CD14-positive monocyte (primary cell): Measurements from ENCODE around the gene DNAH11. TPM values are rescaled to one million over a fixed set of nuclear protein-coding genes. Genes with fewer than 3 reads are reported as not detected.

Source experiments
- DNase-seq, 3 donors: peaks; one replicate each; pipeline ENCODE4 v3.0.0-alpha.2; 2011 to 2022
- H2AFZ ChIP-seq: 2 replicates; pipeline ENCODE4 v1.6.0; 2012; ENCODE audit warnings: mild to moderate bottlenecking, low read depth, low read length, inconsistent platforms; ENCODE audit not compliant: insufficient read depth, poor library complexity, severe bottlenecking
- H3K27ac ChIP-seq, 2 donors: 1 replicate in 1 of 2; 2 replicates in 1 of 2; pipeline ENCODE4 v1.5.1; 2012 to 2013; ENCODE audit warnings: low read length in 2 of 2, control low read depth in 1 of 2, inconsistent platforms in 1 of 2, low read depth in 1 of 2, mild to moderate bottlenecking in 1 of 2
- H3K27me3 ChIP-seq, 2 donors: one replicate each; pipeline versions ENCODE4 v1.6.0 to v1.6.1; 2011 to 2013; ENCODE audit warnings: low read length in 2 of 2; ENCODE audit not compliant: control insufficient read depth in 2 of 2, insufficient read depth in 2 of 2
- H3K36me3 ChIP-seq, 2 donors: replicated peaks in 1 of 2; 1 replicate in 1 of 2; 2 replicates in 1 of 2; pipeline versions ENCODE4 v1.5.1 to v1.6.1; 2012 to 2013; ENCODE audit warnings: low read length in 2 of 2, control low read depth in 1 of 2, inconsistent platforms in 1 of 2, mild to moderate bottlenecking in 1 of 2; ENCODE audit not compliant: insufficient read depth in 2 of 2, control insufficient read depth in 1 of 2
- H3K4me1 ChIP-seq, 2 donors: 1 replicate in 1 of 2; 2 replicates in 1 of 2; pipeline versions ENCODE4 v1.5.1 to v1.6.1; 2012 to 2013; ENCODE audit warnings: low read length in 2 of 2, control low read depth in 1 of 2, inconsistent platforms in 1 of 2, mild to moderate bottlenecking in 1 of 2, moderate library complexity in 1 of 2; ENCODE audit not compliant: insufficient read depth in 2 of 2, control insufficient read depth in 1 of 2
- H3K4me2 ChIP-seq: replicated peaks from 2 replicates; pipeline ENCODE3; 2012; ENCODE audit warnings: low read length, moderate library complexity, mild to moderate bottlenecking; ENCODE audit not compliant: poor library complexity, severe bottlenecking; ENCODE audit errors: extremely low read depth
- H3K4me3 ChIP-seq, 3 experiments: fragments of 200-600 bp in 1 of 3; sonication (generic) in 1 of 3; replicated peaks in 1 of 3; 1 replicate in 2 of 3; 2 replicates in 1 of 3; pipeline ENCODE4 v1.5.1; 2011 to 2013; ENCODE audit warnings: low read length in 3 of 3, mild to moderate bottlenecking in 3 of 3, control low read depth in 2 of 3, low read depth in 2 of 3, inconsistent platforms in 1 of 3, moderate library complexity in 1 of 3
- H3K79me2 ChIP-seq: 2 replicates; pipeline ENCODE4 v1.6.0; 2012; ENCODE audit warnings: mild to moderate bottlenecking, control low read depth, inconsistent platforms, low read length, moderate library complexity; ENCODE audit not compliant: insufficient read depth
- H3K9ac ChIP-seq: 2 replicates; pipeline ENCODE4 v1.6.0; 2017; ENCODE audit warnings: low read length, mild to moderate bottlenecking; ENCODE audit not compliant: insufficient read depth, poor library complexity, severe bottlenecking
- H3K9me3 ChIP-seq, 2 donors: replicated peaks in 1 of 2; 1 replicate in 1 of 2; 2 replicates in 1 of 2; pipeline versions ENCODE4 v1.5.1 to v1.6.1; 2012 to 2013; ENCODE audit warnings: low read length in 2 of 2, control low read depth in 1 of 2; ENCODE audit not compliant: control insufficient read depth in 1 of 2, insufficient read depth in 1 of 2
- H4K20me1 ChIP-seq: 2 replicates; pipeline ENCODE4 v1.6.0; 2012; ENCODE audit warnings: mild to moderate bottlenecking, low read length, control low read depth, moderate library complexity; ENCODE audit not compliant: insufficient read depth
- H3K27ac Mint-ChIP-seq, 7 donors: one replicate each; pipeline ENCODE4 v1.8.0; 2020; ENCODE audit warnings: mild to moderate bottlenecking in 7 of 7, mixed read lengths in 7 of 7, moderate library complexity in 6 of 7, inconsistent platforms in 2 of 7
- H3K27me3 Mint-ChIP-seq, 3 donors: one replicate each; pipeline ENCODE4 v1.8.0; 2021 to 2022; ENCODE audit warnings: low read depth in 3 of 3, mild to moderate bottlenecking in 3 of 3, mixed read lengths in 3 of 3, moderate library complexity in 3 of 3, inconsistent platforms in 1 of 3
- H3K36me3 Mint-ChIP-seq, 2 donors: one replicate each; pipeline ENCODE4 v1.8.0; 2020; ENCODE audit warnings: mixed read lengths in 2 of 2, inconsistent platforms in 1 of 2, mild to moderate bottlenecking in 1 of 2
- H3K4me1 Mint-ChIP-seq: one replicate; pipeline ENCODE4 v1.8.0; 2020; ENCODE audit warnings: mild to moderate bottlenecking, mixed read lengths
- H3K4me3 Mint-ChIP-seq, 2 donors: one replicate each; pipeline ENCODE4 v1.8.0; 2020; ENCODE audit warnings: mild to moderate bottlenecking in 2 of 2, mixed read lengths in 2 of 2, moderate library complexity in 1 of 2
- H3K9me3 Mint-ChIP-seq, 7 donors: one replicate each; pipeline ENCODE4 v1.8.0; 2020 to 2022; ENCODE audit warnings: mixed read lengths in 7 of 7, mild to moderate bottlenecking in 6 of 7, moderate library complexity in 6 of 7, inconsistent platforms in 2 of 7
- CTCF ChIP-seq: fragments of 200-600 bp; IDR thresholded peaks from one replicate; pipeline ENCODE4 v1.8.0; 2022; ENCODE audit warnings: antibody characterized with exemption, mild to moderate bottlenecking
- WGBS: methylation state at CpG from one replicate; pipeline ENCODE4 v1.1.5; 2013; ENCODE audit warnings: missing lambda C conversion rate; ENCODE audit not compliant: insufficient coverage; 5-methylcytosine and 5-hydroxymethylcytosine counted together
- intact Hi-C, 2 donors: fragments of 100-400 bp; cut with micrococcal nuclease; formaldehyde crosslinking; loops; one replicate each; pipeline versions ENCODE4 v1.15.0 to v1.15.1; 2023
- polyA plus RNA-seq, 3 donors: library from polyadenylated mRNA; depleted of rRNA in 1 of 3; unstranded in 2 of 3; stranded (reverse) in 1 of 3; fragments of 300-500 nt in 2 of 3; fragments of >200 nt in 1 of 3; fragmentation: Illumina TruSeq in 2 of 3; gene quantifications; 1 replicate in 2 of 3; 2 replicates in 1 of 3; pipeline ENCODE4 v1.2.3, GENCODE V29; 2012 to 2021

Gene DNAH11
- polyA plus RNA-seq, 3 donors: not detected

- Mint-ChIP-seq H3K9me3 (peaks cover 0 to 2% (median 0%) of the 10 kb centered on the region in 7 donors), H3K27ac (no peak overlapping the region), H3K4me1 (no peaks in the 10 kb centered on the region), H3K36me3 (no peaks in the 10 kb centered on the region), H3K4me3 (no peak overlapping the region), H3K27me3 (no peaks in the 10 kb centered on the region)
- no peak for DNase-seq
- Histone ChIP-seq H3K4me3 (no peak overlapping the region), H3K27me3 (no peaks in the 10 kb centered on the region), H3K79me2 (no peaks in the 10 kb centered on the region), H3K4me1 (no peaks in the 10 kb centered on the region), H3K36me3 (no peaks in the 10 kb centered on the region), H2AFZ (no peak overlapping the region), H4K20me1 (no peaks in the 10 kb centered on the region), H3K27ac (no peak overlapping the region), H3K9ac (no peak overlapping the region), H3K9me3 (no peaks in the 10 kb centered on the region), H3K4me2 (no peak overlapping the region)
- WGBS: no CpG with 5 or more reads among the region's 4 CpGs
- TF ChIP-seq CTCF: no peak
- intact Hi-C loops: no loop called here
These were observed 242.2 kb downstream of the DNAH11 start for GRCh38 chr7:21784989-21785388.

DNA sequence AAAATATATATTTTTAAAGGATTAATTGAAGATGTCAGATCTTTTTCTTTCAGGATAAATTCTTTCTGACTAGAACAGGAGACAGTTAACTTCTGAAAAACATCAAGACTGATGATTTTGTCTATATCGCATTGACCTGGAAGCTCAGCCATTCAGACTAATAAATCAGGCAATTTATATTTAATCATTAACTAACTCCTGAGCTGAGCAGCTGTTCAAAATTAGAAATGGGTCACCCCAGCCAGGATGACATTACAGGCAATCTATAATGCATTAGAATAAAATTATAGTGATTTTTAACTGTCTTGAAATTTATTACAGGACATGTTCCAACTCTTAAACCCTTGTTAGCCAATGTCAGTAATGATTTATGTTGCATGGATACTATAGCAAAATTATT is 263.0 kb downstream of the DNAH11 start:
- Histone ChIP-seq H3K79me2 (no peaks in the 10 kb centered on the region), H3K27ac (no peak overlapping the region), H4K20me1 (no peaks in the 10 kb centered on the region), H3K27me3 (no peaks in the 10 kb centered on the region), H2AFZ (no peak overlapping the region), H3K4me3 (no peak overlapping the region), H3K4me2 (no peak overlapping the region), H3K9me3 (no peaks in the 10 kb centered on the region), H3K4me1 (no peaks in the 10 kb centered on the region), H3K36me3 (no peaks in the 10 kb centered on the region), H3K9ac (no peak overlapping the region)
- H3K4me3 Mint-ChIP-seq: no peak overlapping the region
- no peaks in the 10 kb centered on the region for H3K4me1 Mint-ChIP-seq
- peaks cover 0 to 4% (median 2%) of the 10 kb centered on the region in 7 donors for H3K9me3 Mint-ChIP-seq
- intact Hi-C loops: no loop called here
- H3K27me3 Mint-ChIP-seq: peaks cover 0 to 2% (median 0%) of the 10 kb centered on the region in 3 donors
- no peak for DNase-seq
- TF ChIP-seq CTCF: no peak
- no peaks in the 10 kb centered on the region for H3K36me3 Mint-ChIP-seq
- H3K27ac Mint-ChIP-seq: no peak overlapping the region
- no CpG with 5 or more reads among the region's 1 CpG for WGBS
